ENCODE results near the gene OMP. TPM values are rescaled to one million over a fixed set of nuclear protein-coding genes. Genes with fewer than 3 reads are reported as not detected.
A peak's percentile ranks its signal among the peaks of the same experiment; 100 is the strongest.

OMP gene
- total and polyA plus RNA-seq, 2 experiments from 2014 or later: not detected

DNA sequence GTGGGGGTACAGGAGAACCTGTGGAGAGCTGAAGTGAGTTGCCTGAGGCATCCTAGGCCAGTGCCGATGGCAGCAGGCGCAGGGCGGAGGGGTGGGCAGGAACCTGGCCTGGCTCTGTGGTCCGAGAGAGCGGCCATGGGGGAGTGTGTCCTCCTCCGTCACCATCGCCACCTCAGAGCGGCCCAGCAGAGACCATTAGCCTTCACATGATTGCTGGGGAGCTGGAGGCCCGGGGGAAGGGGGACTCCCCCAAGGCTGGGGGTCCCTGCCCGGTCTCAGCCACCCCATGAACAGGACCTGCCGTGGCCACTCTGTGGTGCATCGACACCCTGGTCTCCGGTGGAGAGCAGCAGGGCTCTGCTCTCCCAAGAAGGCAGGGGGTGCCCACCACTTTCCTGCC is 4.1 kb downstream of the OMP start:
- TF ChIP-seq, protein P1, sequence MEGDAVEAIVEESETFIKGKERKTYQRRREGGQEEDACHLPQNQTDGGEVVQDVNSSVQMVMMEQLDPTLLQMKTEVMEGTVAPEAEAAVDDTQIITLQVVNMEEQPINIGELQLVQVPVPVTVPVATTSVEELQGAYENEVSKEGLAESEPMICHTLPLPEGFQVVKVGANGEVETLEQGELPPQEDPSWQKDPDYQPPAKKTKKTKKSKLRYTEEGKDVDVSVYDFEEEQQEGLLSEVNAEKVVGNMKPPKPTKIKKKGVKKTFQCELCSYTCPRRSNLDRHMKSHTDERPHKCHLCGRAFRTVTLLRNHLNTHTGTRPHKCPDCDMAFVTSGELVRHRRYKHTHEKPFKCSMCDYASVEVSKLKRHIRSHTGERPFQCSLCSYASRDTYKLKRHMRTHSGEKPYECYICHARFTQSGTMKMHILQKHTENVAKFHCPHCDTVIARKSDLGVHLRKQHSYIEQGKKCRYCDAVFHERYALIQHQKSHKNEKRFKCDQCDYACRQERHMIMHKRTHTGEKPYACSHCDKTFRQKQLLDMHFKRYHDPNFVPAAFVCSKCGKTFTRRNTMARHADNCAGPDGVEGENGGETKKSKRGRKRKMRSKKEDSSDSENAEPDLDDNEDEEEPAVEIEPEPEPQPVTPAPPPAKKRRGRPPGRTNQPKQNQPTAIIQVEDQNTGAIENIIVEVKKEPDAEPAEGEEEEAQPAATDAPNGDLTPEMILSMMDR (IDR thresholded peaks at IDR 0.05; ENCODE audit: low read depth, low read length): no peak

DNA sequence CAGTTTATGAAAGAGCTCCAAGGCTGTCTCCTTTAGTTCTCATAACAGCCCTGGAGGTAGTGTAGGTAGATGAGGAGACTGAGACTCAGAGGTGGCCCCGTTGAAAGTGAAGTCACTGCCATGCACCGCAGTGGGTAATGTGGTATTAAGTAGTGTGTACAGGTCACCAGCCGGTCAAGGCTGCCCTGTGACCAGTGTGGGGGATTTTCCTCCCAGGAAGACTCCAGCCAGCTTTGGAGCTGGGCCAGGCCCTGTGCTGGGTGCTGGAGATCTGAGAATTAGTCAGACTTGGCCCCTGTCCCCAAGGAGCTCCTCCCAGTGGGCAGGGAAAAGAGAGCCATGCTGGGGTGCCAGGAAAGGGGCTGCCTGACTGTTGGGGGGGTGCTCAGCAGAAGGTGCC is 5.3 kb downstream of the OMP start:
- H3K4me1 ChIP-seq (ENCODE audit: low read depth): no peaks in the 10 kb centered on the region
- no peaks in the 10 kb centered on the region for H3K9me3 ChIP-seq (ENCODE audit: low read depth)
- no peak overlapping the region for H3K4me3 ChIP-seq
- no peaks in the 10 kb centered on the region for H3K27me3 ChIP-seq
- H3K36me3 ChIP-seq: no peaks in the 10 kb centered on the region
- DNase-seq (ENCODE audit: low read depth in 1 of 2, low spot score in 1 of 2): peak in 1 of 2 donors; percentile 92
- no peak overlapping the region for H3K27ac ChIP-seq
- TF ChIP-seq, protein P1 (IDR thresholded peaks at IDR 0.05; ENCODE audit: low read depth, low read length): no peak

More for the DNA sequence above, 4.1 kb downstream of the OMP start:
- Histone ChIP-seq H3K36me3 (no peaks in the 10 kb centered on the region), H3K27ac (no peak overlapping the region), H3K4me1 (ENCODE audit: low read depth) (no peaks in the 10 kb centered on the region), H3K27me3 (no peaks in the 10 kb centered on the region), H3K4me3 (no peak overlapping the region), H3K9me3 (ENCODE audit: low read depth) (no peaks in the 10 kb centered on the region)
- DNase-seq (ENCODE audit: low read depth in 1 of 2, low spot score in 1 of 2): no peak

DNA sequence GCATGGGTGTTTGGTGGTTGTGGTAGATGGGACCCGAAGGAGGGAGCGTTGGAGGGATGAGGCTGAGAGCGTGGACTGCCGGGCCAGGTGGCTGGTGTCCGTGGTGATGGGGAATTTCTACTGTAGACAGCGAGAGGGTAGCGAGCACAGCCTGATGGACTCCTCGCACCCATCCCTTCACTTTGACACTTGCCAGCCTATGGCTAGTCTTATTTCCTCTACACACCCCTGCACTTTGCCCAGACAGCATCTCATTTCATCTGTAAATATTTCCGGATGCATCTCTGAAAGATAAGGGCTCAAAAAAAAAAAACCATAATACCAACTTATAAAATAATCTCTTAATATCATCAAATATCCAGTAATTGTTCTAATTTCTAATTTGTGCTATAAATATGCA is 5.8 kb downstream of the OMP start:
- DNase-seq (ENCODE audit: low read depth in 1 of 2, low spot score in 1 of 2): no peak
- TF ChIP-seq, protein P1 (IDR thresholded peaks at IDR 0.05; ENCODE audit: low read depth, low read length): no peak

DNA sequence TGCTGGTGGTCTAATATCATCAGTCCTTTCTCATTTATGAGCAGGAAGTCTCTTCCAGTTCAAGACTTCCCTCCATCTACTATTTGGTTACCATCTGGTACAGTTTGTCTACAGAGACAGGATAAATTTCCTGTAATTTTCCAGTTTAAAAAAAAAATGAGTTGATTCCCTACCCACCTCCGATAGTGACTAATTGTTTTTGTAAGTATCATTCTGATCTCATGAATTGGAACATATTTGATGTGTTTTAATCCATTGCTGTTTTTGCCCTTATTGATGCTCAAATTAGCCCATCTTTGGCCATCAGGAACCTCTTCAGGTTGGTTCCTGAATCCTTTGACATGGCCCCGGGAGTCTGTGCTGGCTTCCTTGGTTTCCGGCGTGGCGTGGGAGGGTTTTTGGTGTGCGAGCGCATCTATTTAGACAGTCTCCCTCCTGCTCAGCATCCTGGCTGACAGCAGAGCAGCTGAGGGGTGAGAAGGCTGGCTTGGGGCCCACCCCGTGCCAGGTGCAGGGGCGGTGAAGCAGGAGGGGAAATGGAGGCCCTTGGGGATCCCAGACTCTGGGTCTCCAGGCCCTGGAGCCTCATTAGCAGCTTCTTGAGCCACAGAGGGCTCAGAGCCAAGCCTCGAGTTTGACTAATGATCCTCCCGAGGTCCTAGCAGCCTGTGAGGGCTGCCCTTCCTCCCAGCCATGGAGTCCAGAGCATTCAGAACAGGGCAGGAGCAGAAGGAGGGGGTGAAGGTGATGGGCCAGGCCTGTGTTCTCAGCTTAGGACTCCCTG is 6.8 kb downstream of the OMP start:
- H3K4me1 ChIP-seq (ENCODE audit: low read depth): no peaks in the 10 kb centered on the region
- TF ChIP-seq, protein P1 (IDR thresholded peaks at IDR 0.05; ENCODE audit: low read depth, low read length): no peak

More for the DNA sequence above, 5.8 kb downstream of the OMP start:
- Histone ChIP-seq H3K27ac (no peak overlapping the region), H3K36me3 (no peaks in the 10 kb centered on the region), H3K27me3 (no peaks in the 10 kb centered on the region), H3K4me1 (ENCODE audit: low read depth) (no peaks in the 10 kb centered on the region), H3K4me3 (no peak overlapping the region), H3K9me3 (ENCODE audit: low read depth) (no peaks in the 10 kb centered on the region)

DNA sequence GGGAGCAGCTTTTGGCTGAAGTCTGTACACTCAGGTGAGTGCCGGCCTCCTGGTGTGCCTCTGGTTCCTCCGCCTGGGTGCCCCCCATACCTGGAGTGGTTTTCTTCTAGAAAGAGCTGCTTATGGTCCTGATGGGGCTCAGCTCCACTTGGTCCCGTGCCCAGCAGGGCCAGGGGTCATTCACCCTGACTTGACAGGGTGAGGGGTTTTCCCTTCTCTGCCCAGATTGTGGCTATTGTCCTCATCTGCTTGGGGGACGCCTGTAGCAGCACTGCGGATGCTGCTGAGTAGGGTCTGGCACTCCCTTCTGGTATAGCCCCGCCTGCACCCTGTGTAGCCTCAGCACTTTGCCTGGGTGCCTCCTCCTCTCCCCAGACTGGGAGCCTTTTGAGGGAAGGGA is 8.2 kb downstream of the OMP start:
- TF ChIP-seq, protein P1 (IDR thresholded peaks at IDR 0.05; ENCODE audit: low read depth, low read length): no peak
- no peaks in the 10 kb centered on the region for H3K4me1 ChIP-seq (ENCODE audit: low read depth)
- no peaks in the 10 kb centered on the region for H3K9me3 ChIP-seq (ENCODE audit: low read depth)
- no peak for DNase-seq (ENCODE audit: low read depth in 1 of 2, low spot score in 1 of 2)
- H3K27me3 ChIP-seq: no peaks in the 10 kb centered on the region
- no peaks in the 10 kb centered on the region for H3K36me3 ChIP-seq
- no peak overlapping the region for H3K4me3 ChIP-seq
- H3K27ac ChIP-seq: no peak overlapping the region

More for the DNA sequence above, 6.8 kb downstream of the OMP start:
- peak in 1 of 2 donors; percentile 69 for DNase-seq (ENCODE audit: low read depth in 1 of 2, low spot score in 1 of 2)
- Histone ChIP-seq H3K4me3 (no peak overlapping the region), H3K36me3 (no peaks in the 10 kb centered on the region), H3K9me3 (ENCODE audit: low read depth) (no peaks in the 10 kb centered on the region), H3K27me3 (no peaks in the 10 kb centered on the region), H3K27ac (no peak overlapping the region)

Data from cardiac muscle cell (in vitro differentiated cells and primary cell).